Diencephalon (tissue), 1 donor: ENCODE measurements around the gene NUAK2. TPM values are rescaled to one million over a fixed set of nuclear protein-coding genes. Genes with fewer than 3 reads are reported as not detected.

ENCODE experiments used
- small RNA-seq: library from RNA; depleted of rRNA; stranded (forward); fragments of <200 nt; gene quantifications from one replicate; pipeline ENCODE3, GENCODE V24; 2014
- total RNA-seq: library from RNA; depleted of rRNA; stranded (reverse); fragments of >200 nt; gene quantifications from one replicate; pipeline ENCODE4 v1.2.3, GENCODE V29; 2014

The NUAK2 gene
- total RNA-seq, result 0.92 TPM

DNA sequence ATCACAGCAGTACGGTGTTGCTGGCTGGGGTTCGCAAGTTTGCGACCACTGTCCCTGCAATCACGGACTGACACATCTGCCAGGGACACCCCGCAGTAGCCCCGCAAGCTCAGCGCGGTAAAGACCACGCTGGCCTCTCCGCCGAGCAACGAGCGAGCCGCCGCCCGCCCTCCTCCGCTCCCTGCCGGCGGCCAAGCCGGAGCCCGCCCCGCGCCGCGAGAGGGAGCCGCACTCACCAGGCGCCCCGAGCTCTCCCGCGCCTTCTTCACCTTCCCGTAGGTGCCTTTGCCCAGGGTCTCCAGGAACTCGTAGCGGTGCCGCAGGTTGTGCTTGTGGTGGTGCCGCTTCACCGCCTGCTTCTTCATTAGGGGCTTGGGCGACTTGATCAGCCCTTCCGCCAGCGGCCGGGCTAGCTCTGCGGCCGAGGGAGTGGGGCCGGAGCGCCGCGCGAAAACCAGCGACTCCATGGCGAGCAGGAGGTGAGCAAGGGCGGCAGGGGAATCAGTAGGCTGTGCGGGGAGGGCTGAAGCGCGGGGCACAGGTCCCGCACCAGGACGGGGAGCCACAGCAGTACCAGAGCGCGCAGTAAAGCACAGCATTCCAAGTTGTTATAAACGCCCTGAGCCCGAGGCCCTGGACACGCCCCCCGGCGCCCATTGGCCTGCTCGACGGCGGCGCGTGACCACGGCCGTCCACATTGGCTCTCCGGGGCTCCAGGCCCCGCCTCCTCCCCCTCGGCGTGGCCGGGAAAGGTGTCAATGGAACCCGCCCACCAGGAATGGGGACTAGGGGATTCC is at the start of gene NUAK2:
Gene NUAK2, minus strand, starts transcription at position 584 of the 797 bp plus-strand sequence. Its CDS starts 117 bp downstream, at position 467.

DNA sequence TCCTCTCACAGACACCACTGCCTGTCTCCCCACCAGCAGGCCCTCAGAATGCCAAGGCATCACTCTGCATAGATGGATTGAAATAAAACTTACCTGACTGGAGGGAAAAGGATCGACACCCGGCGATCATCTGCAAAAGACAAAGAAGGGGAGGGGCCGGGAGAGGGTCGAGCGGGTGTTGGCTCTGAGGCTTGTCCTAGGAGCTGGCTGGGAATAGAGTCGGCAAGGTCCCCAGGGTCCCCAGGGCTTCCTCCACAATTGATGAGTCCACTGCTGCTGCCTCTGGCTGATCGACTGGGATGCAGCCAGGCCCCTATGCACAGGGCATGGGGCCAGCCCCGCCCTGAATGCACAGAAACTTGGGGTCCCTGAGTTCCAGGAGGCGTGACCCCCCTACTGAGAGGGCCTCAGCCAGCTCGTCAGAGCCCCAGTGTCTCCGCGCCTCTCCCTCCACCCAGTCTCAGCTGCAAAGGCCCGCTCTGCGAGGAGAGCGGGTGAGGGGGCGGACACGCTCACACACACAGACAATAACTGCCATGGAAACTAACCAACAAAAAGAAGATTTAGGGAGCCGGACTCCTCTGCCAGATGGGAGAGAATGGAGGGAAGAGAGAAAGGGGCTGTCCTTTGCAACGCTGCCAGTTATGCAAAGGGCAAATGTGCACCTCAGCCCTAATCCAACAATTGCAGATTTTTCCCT is 35.0 kb upstream of the NUAK2 start, which contains the start of gene KLHDC8A:
Gene KLHDC8A, minus strand, starts transcription at position 483 of the 700 bp plus-strand sequence. CDS start 13,318 bp downstream, outside the sequence.

Small RNAs within 50 kb of the gene (small RNA-seq; reads per million reads assigned to genes)
- not detected for gene SNRPGP10

Other genes with a start within 250 kb of the NUAK2 start
- 3.9 TPM for gene TMEM81, start 237.3 kb downstream of the NUAK2 start, total RNA-seq
- 24.0 TPM for gene RBBP5, start 199.8 kb downstream of the NUAK2 start, total RNA-seq
- 29.3 TPM for gene DSTYK, start 110.0 kb downstream of the NUAK2 start, total RNA-seq
- 38.3 TPM for gene TMCC2, start 93.8 kb downstream of the NUAK2 start, total RNA-seq
- gene KLHDC8A, start 35.2 kb upstream of the NUAK2 start, total RNA-seq, result 28.8 TPM
- 4.6 TPM for gene LEMD1, start 100.3 kb upstream of the NUAK2 start, total RNA-seq
- gene BLACAT1, start 134.3 kb upstream of the NUAK2 start, total RNA-seq, result 1.4 TPM
- 3.0 TPM for gene CDK18, start 182.9 kb upstream of the NUAK2 start, total RNA-seq